Activated CD8-positive, alpha-beta T cell treated with anti-CD3 and anti-CD28 coated beads, Interleukin-2, amount 10 ng/mL, durations not matched to agents 7 days and 5 days (primary cell): ENCODE data around the gene BIVM. TPM values are rescaled to one million over a fixed set of nuclear protein-coding genes. Genes with fewer than 3 reads are reported as not detected.

ENCODE experiments used
- ATAC-seq: fragments of 150-1000 bp; cut with Tn5 transposase; one replicate; pipeline ENCODE4 v1.10.0; 2021; ENCODE audit warnings: moderate library complexity
- CTCF ChIA-PET: fragments of 350-600 bp; sonication (Branson Sonifier 250); formaldehyde crosslinking; loops from one replicate; lab custom pipeline; 2021; ENCODE audit warnings: antibody characterized with exemption; lab: Charles Lee
- POLR2A ChIA-PET: fragments of 350-600 bp; sonication (Branson Sonifier 250); formaldehyde crosslinking; loops from one replicate; lab custom pipeline; 2021; ENCODE audit warnings: antibody characterized with exemption; lab: Charles Lee
- DNase-seq: peaks from one replicate; pipeline ENCODE4 v3.0.0-alpha.2; 2020
- H3K27ac Mint-ChIP-seq: one replicate; pipeline ENCODE4 v1.8.0; 2021; ENCODE audit warnings: mild to moderate bottlenecking, mixed read lengths
- H3K27me3 Mint-ChIP-seq: one replicate; pipeline ENCODE4 v1.8.0; 2021; ENCODE audit warnings: low read depth, mixed read lengths
- H3K36me3 Mint-ChIP-seq: one replicate; pipeline ENCODE4 v1.8.0; 2021; ENCODE audit warnings: low read depth, mixed read lengths
- H3K4me1 Mint-ChIP-seq: one replicate; pipeline ENCODE4 v1.8.0; 2021; ENCODE audit warnings: low read depth, mixed read lengths
- H3K4me3 Mint-ChIP-seq: one replicate; pipeline ENCODE4 v1.8.0; 2021; ENCODE audit warnings: mild to moderate bottlenecking, mixed read lengths
- H3K9me3 Mint-ChIP-seq: one replicate; pipeline ENCODE4 v1.8.0; 2022; ENCODE audit warnings: mixed read lengths; ENCODE audit not compliant: insufficient read depth
- total RNA-seq, 2 experiments: library from RNA; stranded (reverse); gene quantifications; one replicate each; pipeline ENCODE4 v1.2.3, GENCODE V29; 2021

The BIVM gene
- total RNA-seq, result 10 to 100 TPM; 26.9 to 27.7 TPM

GRCh38 chr13:102798581-102799425, at the start of gene BIVM, which contains the start of gene POGLUT2:
TSS of gene BIVM (plus strand) at chr13:102799119. CDS start at chr13:102807268, 8,149 bp downstream.
TSS of gene POGLUT2 (minus strand) at chr13:102798976. CDS start at chr13:102798670, 306 bp downstream.
- ATAC-seq (peak; percentile 89), DNase-seq (peak; percentile 92)
- Mint-ChIP-seq H3K9me3 (no peaks in the 10 kb centered on the region), H3K36me3 (peaks cover 14% of the 10 kb centered on the region), H3K27me3 (no peaks in the 10 kb centered on the region), H3K4me3 (peak within 1 kb of the TSS; percentile 87), H3K4me1 (peaks cover 35% of the 10 kb centered on the region), H3K27ac (peak within 1 kb of the TSS; percentile 87)
- CTCF ChIA-PET, result interaction anchor here (1.0 to 3.2 kb wide), 8 partner anchors 22 to 218 kb away, joined by 3 to 16 read pairs (median 8); partner anchors contain the start of gene ERCC5
- POLR2A ChIA-PET, result interaction anchor here (0.9 to 6.7 kb wide), 7 partner anchors 17 to 202 kb away, joined by 3 to 62 read pairs (median 8); partner anchors contain the start of genes ERCC5, TEX30 and TPP2

- DNase-seq, result no peak
- POLR2A ChIA-PET, result no interaction called here
- no peaks in the 10 kb centered on the region for H3K4me1 Mint-ChIP-seq
- H3K27ac Mint-ChIP-seq, result no peak overlapping the region
- ATAC-seq, result no peak
- H3K4me3 Mint-ChIP-seq, result no peak overlapping the region
- CTCF ChIA-PET, result no interaction called here
- peaks cover 2% of the 10 kb centered on the region for H3K9me3 Mint-ChIP-seq
- H3K27me3 Mint-ChIP-seq, result peaks cover 19% of the 10 kb centered on the region
- peaks cover 7% of the 10 kb centered on the region for H3K36me3 Mint-ChIP-seq
Observed at GRCh38 chr13:102751886-102752285, 47.0 kb upstream of the BIVM start.

GRCh38 chr13:102757006-102757405, 41.9 kb upstream of the BIVM start:
- ATAC-seq (no peak), DNase-seq (no peak)
- H3K4me3 Mint-ChIP-seq, result no peak overlapping the region
- no peaks in the 10 kb centered on the region for H3K36me3 Mint-ChIP-seq
- CTCF ChIA-PET, result interaction anchor here (1.1 to 2.4 kb wide), 2 partner anchors 28 to 43 kb away, joined by 4 to 7 read pairs; no protein-coding TSS in a partner anchor
- POLR2A ChIA-PET, result no interaction called here
- no peak overlapping the region for H3K27ac Mint-ChIP-seq
- no peaks in the 10 kb centered on the region for H3K27me3 Mint-ChIP-seq
- no peaks in the 10 kb centered on the region for H3K9me3 Mint-ChIP-seq
- no peaks in the 10 kb centered on the region for H3K4me1 Mint-ChIP-seq

GRCh38 chr13:102758842-102759241, 40.1 kb upstream of the BIVM start:
- Mint-ChIP-seq H3K9me3 (no peaks in the 10 kb centered on the region), H3K27ac (no peak overlapping the region), H3K4me3 (no peak overlapping the region), H3K4me1 (no peaks in the 10 kb centered on the region), H3K36me3 (no peaks in the 10 kb centered on the region), H3K27me3 (no peaks in the 10 kb centered on the region)
- POLR2A ChIA-PET, result no interaction called here
- CTCF ChIA-PET, result interaction anchor here (1.6 to 2.4 kb wide), 2 partner anchors 10 to 41 kb away, joined by 4 to 7 read pairs; no protein-coding TSS in a partner anchor
- ATAC-seq, result no peak
- DNase-seq, result no peak

- CTCF ChIA-PET, result interaction anchor here (0.6 kb wide), 1 partner anchor 169 kb away, joined by 3 read pairs; no protein-coding TSS in a partner anchor
- peaks cover 10% of the 10 kb centered on the region for H3K36me3 Mint-ChIP-seq
Observed at GRCh38 chr13:102761071-102761470, 37.8 kb upstream of the BIVM start.

GRCh38 chr13:102763741-102764140, 35.2 kb upstream of the BIVM start:
- CTCF ChIA-PET, result no interaction called here
- no peak overlapping the region for H3K27ac Mint-ChIP-seq
- no peak for ATAC-seq
- no peak overlapping the region for H3K4me3 Mint-ChIP-seq
- DNase-seq, result no peak
- H3K9me3 Mint-ChIP-seq, result no peaks in the 10 kb centered on the region
- POLR2A ChIA-PET, result no interaction called here
- no peaks in the 10 kb centered on the region for H3K27me3 Mint-ChIP-seq
- H3K4me1 Mint-ChIP-seq, result no peaks in the 10 kb centered on the region
- peaks cover 28% of the 10 kb centered on the region for H3K36me3 Mint-ChIP-seq

More at GRCh38 chr13:102761071-102761470, 37.8 kb upstream of the BIVM start:
- no peak for DNase-seq
- POLR2A ChIA-PET, result no interaction called here
- H3K4me3 Mint-ChIP-seq, result no peak overlapping the region
- no peaks in the 10 kb centered on the region for H3K27me3 Mint-ChIP-seq
- H3K27ac Mint-ChIP-seq, result no peak overlapping the region
- H3K9me3 Mint-ChIP-seq, result no peaks in the 10 kb centered on the region
- H3K4me1 Mint-ChIP-seq, result no peaks in the 10 kb centered on the region
- ATAC-seq, result no peak

- H3K4me3 Mint-ChIP-seq, result no peak overlapping the region
- peaks cover 54% of the 10 kb centered on the region for H3K36me3 Mint-ChIP-seq
- CTCF ChIA-PET, result interaction anchor here (1.0 to 2.7 kb wide), 7 partner anchors 10 to 177 kb away, joined by 3 to 13 read pairs (median 4); a partner anchor contains a TSS
- H3K27ac Mint-ChIP-seq, result no peak overlapping the region
- POLR2A ChIA-PET, result interaction anchor here (0.7 kb wide), 1 partner anchor 32 kb away, joined by 3 read pairs; no protein-coding TSS in a partner anchor
- no peak for DNase-seq
- H3K27me3 Mint-ChIP-seq, result no peaks in the 10 kb centered on the region
- peaks cover 33% of the 10 kb centered on the region for H3K4me1 Mint-ChIP-seq
- ATAC-seq, result no peak
- no peaks in the 10 kb centered on the region for H3K9me3 Mint-ChIP-seq
Observed at GRCh38 chr13:102768909-102769308, 30.0 kb upstream of the BIVM start.

- DNase-seq, result no peak
- H3K4me1 Mint-ChIP-seq, result peaks cover 41% of the 10 kb centered on the region
- ATAC-seq, result no peak
- H3K9me3 Mint-ChIP-seq, result no peaks in the 10 kb centered on the region
- CTCF ChIA-PET, result interaction anchor here (1.0 to 2.7 kb wide), 8 partner anchors 10 to 188 kb away, joined by 3 to 13 read pairs (median 4); a partner anchor contains a TSS
- H3K36me3 Mint-ChIP-seq, result peaks cover 55% of the 10 kb centered on the region
- H3K4me3 Mint-ChIP-seq, result no peak overlapping the region
- H3K27ac Mint-ChIP-seq, result no peak overlapping the region
- no peaks in the 10 kb centered on the region for H3K27me3 Mint-ChIP-seq
- POLR2A ChIA-PET, result interaction anchor here (1.0 kb wide), 1 partner anchor 31 kb away, joined by 3 read pairs; no protein-coding TSS in a partner anchor
Observed at GRCh38 chr13:102769679-102770078, 29.2 kb upstream of the BIVM start.

GRCh38 chr13:102770435-102770834, 28.5 kb upstream of the BIVM start:
- ATAC-seq (no peak), DNase-seq (no peak)
- peaks cover 47% of the 10 kb centered on the region for H3K4me1 Mint-ChIP-seq
- no peaks in the 10 kb centered on the region for H3K27me3 Mint-ChIP-seq
- no peaks in the 10 kb centered on the region for H3K9me3 Mint-ChIP-seq
- ChIA-PET CTCF (interaction anchor here (0.7 to 1.5 kb wide), 4 partner anchors 18 to 179 kb away, joined by 3 to 4 read pairs (median 3); no protein-coding TSS in a partner anchor), POLR2A (interaction anchor here (1.0 to 4.3 kb wide), 2 partner anchors 29 to 30 kb away, joined by 3 to 62 read pairs; partner anchors contain the start of genes BIVM and POGLUT2)
- H3K36me3 Mint-ChIP-seq, result peaks cover 50% of the 10 kb centered on the region
- H3K27ac Mint-ChIP-seq, result no peak overlapping the region
- no peak overlapping the region for H3K4me3 Mint-ChIP-seq

- H3K27ac Mint-ChIP-seq, result peak overlapping the region; percentile 2
- ChIA-PET POLR2A (interaction anchor here (2.9 to 4.3 kb wide), 2 partner anchors 28 to 76 kb away, joined by 9 to 62 read pairs; partner anchors contain the start of genes BIVM and POGLUT2), CTCF (interaction anchor here (0.8 to 1.5 kb wide), 3 partner anchors 26 to 180 kb away, joined by 3 to 4 read pairs (median 3); no protein-coding TSS in a partner anchor)
- ATAC-seq (no peak), DNase-seq (no peak)
- H3K4me1 Mint-ChIP-seq, result peaks cover 51% of the 10 kb centered on the region
- peak overlapping the region; percentile 84 for H3K4me3 Mint-ChIP-seq
- no peaks in the 10 kb centered on the region for H3K27me3 Mint-ChIP-seq
- no peaks in the 10 kb centered on the region for H3K9me3 Mint-ChIP-seq
- H3K36me3 Mint-ChIP-seq, result peaks cover 42% of the 10 kb centered on the region
Observed at GRCh38 chr13:102771298-102772041, 27.4 kb upstream of the BIVM start.

- Mint-ChIP-seq H3K4me1 (peaks cover 53% of the 10 kb centered on the region), H3K27me3 (no peaks in the 10 kb centered on the region), H3K27ac (no peak overlapping the region), H3K36me3 (peaks cover 37% of the 10 kb centered on the region), H3K9me3 (no peaks in the 10 kb centered on the region), H3K4me3 (peak overlapping the region; percentile 84)
- CTCF ChIA-PET, result interaction anchor here (1.0 to 5.2 kb wide), 3 partner anchors 26 to 56 kb away, joined by 3 to 32 read pairs (median 4); no protein-coding TSS in a partner anchor
- POLR2A ChIA-PET, result interaction anchor here (2.9 to 4.3 kb wide), 2 partner anchors 27 to 76 kb away, joined by 9 to 62 read pairs; partner anchors contain the start of genes BIVM and POGLUT2
- DNase-seq (no peak), ATAC-seq (no peak)
Observed at GRCh38 chr13:102772042-102772425, 26.9 kb upstream of the BIVM start.
